ENCODE results near the gene PRPF40A. TPM values are rescaled to one million over a fixed set of nuclear protein-coding genes. Genes with fewer than 3 reads are reported as not detected.

Gene PRPF40A
- total and polyA plus RNA-seq, 2 experiments from 2014 or later, result 86.1 to 112 TPM

- H3K4me1 ChIP-seq (ENCODE audit: insufficient read depth), result no peaks in the 10 kb centered on the region
- H3K4me3 ChIP-seq, result no peak overlapping the region
- WGBS, 2 experiments (ENCODE audit: low coverage in 1 of 2, low lambda C conversion rate in 2 of 2, missing lambda C conversion rate in 2 of 2), result 93 to 97% methylated on average over 2 of the region's 2 CpGs
- H3K9me2 ChIP-seq (ENCODE audit: insufficient read depth), result no peaks in the 10 kb centered on the region
- no peak overlapping the region for H3K4me2 ChIP-seq (ENCODE audit: unreplicated experiment)
- no peak overlapping the region for H2AFZ ChIP-seq
- H3K9me3 ChIP-seq (ENCODE audit: low read depth), result no peaks in the 10 kb centered on the region
- no peak overlapping the region for H3K9ac ChIP-seq
- no peaks in the 10 kb centered on the region for H4K20me1 ChIP-seq (ENCODE audit: insufficient read depth)
- no peak overlapping the region for H3K27ac ChIP-seq
- no peaks in the 10 kb centered on the region for H3K27me3 ChIP-seq (replicated peaks; ENCODE audit: insufficient read depth)
- no peak for DNase-seq
- no peaks in the 10 kb centered on the region for H3K79me2 ChIP-seq (ENCODE audit: insufficient read depth)
- H3K36me3 ChIP-seq (ENCODE audit: low read depth), result peaks cover 19% of the 10 kb centered on the region
- TF ChIP-seq EZH2phosphoT487 (IDR thresholded peaks at IDR 0.05; ENCODE audit: insufficient read depth, low read depth) (no peak), EZH2 (IDR thresholded peaks at IDR 0.05; ENCODE audit: insufficient read depth, poor library complexity, severe bottlenecking) (no peak)
- no peaks in the 10 kb centered on the region for H3F3A ChIP-seq (ENCODE audit: insufficient read depth)
- in situ Hi-C loops (cut with MboI), result loop anchor here (25.0 kb wide), 1 partner anchor 601 kb away; no protein-coding TSS in a partner anchor
Observed at GRCh38 chr2:152638056-152638455, 79.2 kb downstream of the PRPF40A start.

- 98% methylated on average over 7 of the region's 7 CpGs for WGBS, 2 experiments (ENCODE audit: low coverage in 1 of 2, low lambda C conversion rate in 2 of 2, missing lambda C conversion rate in 2 of 2)
- Histone ChIP-seq H4K20me1 (ENCODE audit: insufficient read depth) (no peaks in the 10 kb centered on the region), H3K4me3 (no peak overlapping the region), H3F3A (ENCODE audit: insufficient read depth) (no peaks in the 10 kb centered on the region), H3K9me3 (ENCODE audit: low read depth) (no peaks in the 10 kb centered on the region), H2AFZ (no peak overlapping the region), H3K79me2 (ENCODE audit: insufficient read depth) (no peaks in the 10 kb centered on the region), H3K9me2 (ENCODE audit: insufficient read depth) (no peaks in the 10 kb centered on the region), H3K36me3 (ENCODE audit: low read depth) (peaks cover 20% of the 10 kb centered on the region), H3K4me1 (ENCODE audit: insufficient read depth) (no peaks in the 10 kb centered on the region), H3K27me3 (replicated peaks; ENCODE audit: insufficient read depth) (no peaks in the 10 kb centered on the region), H3K4me2 (ENCODE audit: unreplicated experiment) (no peak overlapping the region), H3K9ac (no peak overlapping the region), H3K27ac (no peak overlapping the region)
- no peak for DNase-seq
- in situ Hi-C loops (cut with MboI), result loop anchor here (25.0 kb wide), 1 partner anchor 600 kb away; no protein-coding TSS in a partner anchor
- TF ChIP-seq EZH2phosphoT487 (IDR thresholded peaks at IDR 0.05; ENCODE audit: insufficient read depth, low read depth) (no peak), EZH2 (IDR thresholded peaks at IDR 0.05; ENCODE audit: insufficient read depth, poor library complexity, severe bottlenecking) (no peak)
Observed at GRCh38 chr2:152637251-152637650, 80.0 kb downstream of the PRPF40A start.

- Histone ChIP-seq H3K4me1 (ENCODE audit: insufficient read depth) (no peaks in the 10 kb centered on the region), H3K4me3 (no peak overlapping the region), H3K27ac (no peak overlapping the region), H3F3A (ENCODE audit: insufficient read depth) (no peaks in the 10 kb centered on the region), H3K79me2 (ENCODE audit: insufficient read depth) (no peaks in the 10 kb centered on the region), H3K36me3 (ENCODE audit: low read depth) (peaks cover 16% of the 10 kb centered on the region), H2AFZ (no peak overlapping the region), H3K4me2 (ENCODE audit: unreplicated experiment) (no peak overlapping the region), H3K9ac (no peak overlapping the region), H4K20me1 (ENCODE audit: insufficient read depth) (no peaks in the 10 kb centered on the region), H3K9me3 (ENCODE audit: low read depth) (no peaks in the 10 kb centered on the region), H3K27me3 (replicated peaks; ENCODE audit: insufficient read depth) (no peaks in the 10 kb centered on the region), H3K9me2 (ENCODE audit: insufficient read depth) (no peaks in the 10 kb centered on the region)
- WGBS, 2 experiments (ENCODE audit: low coverage in 1 of 2, low lambda C conversion rate in 2 of 2, missing lambda C conversion rate in 2 of 2), result 20 to 24% methylated on average over 5 of the region's 5 CpGs
- DNase-seq, result peak; percentile 61
- TF ChIP-seq EZH2 (IDR thresholded peaks at IDR 0.05; ENCODE audit: insufficient read depth, poor library complexity, severe bottlenecking) (no peak), EZH2phosphoT487 (IDR thresholded peaks at IDR 0.05; ENCODE audit: insufficient read depth, low read depth) (no peak)
- in situ Hi-C loops (cut with MboI), result loop anchor here (25.0 kb wide), 1 partner anchor 598 kb away; no protein-coding TSS in a partner anchor
Observed at GRCh38 chr2:152635635-152636298, 81.5 kb downstream of the PRPF40A start.

GRCh38 chr2:152632736-152633135, 84.5 kb downstream of the PRPF40A start:
- Histone ChIP-seq H3F3A (ENCODE audit: insufficient read depth) (no peaks in the 10 kb centered on the region), H3K4me3 (no peak overlapping the region), H3K9me2 (ENCODE audit: insufficient read depth) (no peaks in the 10 kb centered on the region), H3K27me3 (replicated peaks; ENCODE audit: insufficient read depth) (no peaks in the 10 kb centered on the region), H3K27ac (no peak overlapping the region), H3K9me3 (ENCODE audit: low read depth) (no peaks in the 10 kb centered on the region), H4K20me1 (ENCODE audit: insufficient read depth) (no peaks in the 10 kb centered on the region), H3K9ac (no peak overlapping the region), H3K36me3 (ENCODE audit: low read depth) (peaks cover 8% of the 10 kb centered on the region), H3K4me2 (ENCODE audit: unreplicated experiment) (no peak overlapping the region), H2AFZ (no peak overlapping the region), H3K79me2 (ENCODE audit: insufficient read depth) (no peaks in the 10 kb centered on the region), H3K4me1 (ENCODE audit: insufficient read depth) (no peaks in the 10 kb centered on the region)
- no peak for DNase-seq
- in situ Hi-C loops (cut with MboI), result loop anchor here (25.0 kb wide), 1 partner anchor 595 kb away; no protein-coding TSS in a partner anchor
- no peak for TF ChIP-seq EZH2phosphoT487 (IDR thresholded peaks at IDR 0.05; ENCODE audit: insufficient read depth, low read depth)
- no peak for TF ChIP-seq EZH2 (IDR thresholded peaks at IDR 0.05; ENCODE audit: insufficient read depth, poor library complexity, severe bottlenecking)
- WGBS, 2 experiments (ENCODE audit: low coverage in 1 of 2, low lambda C conversion rate in 2 of 2, missing lambda C conversion rate in 2 of 2), result 75 to 78% methylated on average over 3 of the region's 3 CpGs
